ENCODE measurements around the gene RRAGA.
"Not testable (repeated sequence)": the region's sequence is repeated elsewhere in the genome, so short reads cannot be mapped to it uniquely, and the experiment has no call there.

RRAGA gene

GRCh38 chr9:19087106-19088000 is 38.1 kb downstream of the RRAGA start:
- no peak for DNase-seq

DNA sequence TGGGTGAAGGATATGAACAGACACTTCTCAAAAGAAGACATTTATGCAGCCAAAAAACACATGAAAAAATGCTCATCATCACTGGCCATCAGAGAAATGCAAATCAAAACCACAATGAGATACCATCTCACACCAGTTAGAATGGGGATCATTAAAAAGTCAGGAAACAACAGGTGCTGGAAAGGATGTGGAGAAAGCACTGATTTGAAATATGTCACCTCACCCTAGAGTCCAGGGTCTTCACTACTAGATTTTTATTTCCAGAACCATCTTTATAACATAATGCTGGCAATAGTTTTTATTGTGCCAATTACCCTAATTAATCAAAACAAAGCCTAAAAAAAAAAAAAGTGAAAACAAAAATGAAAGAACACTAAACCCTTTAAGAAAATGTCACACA is 48.2 kb downstream of the RRAGA start:
- not testable (repeated sequence) for DNase-seq
